Activated CD4-positive, alpha-beta T cell treated with anti-CD3 and anti-CD28 coated beads for 48 hours (primary cell): Measurements from ENCODE around the gene DNAJC17.

Source experiments
- DNase-seq: peaks from one replicate; pipeline ENCODE4 v3.0.0-alpha.2; 2020

Gene DNAJC17

GRCh38 chr15:40763801-40764628, 43.3 kb downstream of the DNAJC17 start, which contains the start of gene GCHFR:
TSS of gene GCHFR (plus strand) at chr15:40764068. CDS start at chr15:40764181, 113 bp downstream.
- peak; percentile 78 for DNase-seq

- DNase-seq, result peak; percentile 68
Measured at GRCh38 chr15:40762919-40763800, 44.1 kb downstream of the DNAJC17 start.

- no peak for DNase-seq
Measured at GRCh38 chr15:40759961-40760360, 47.3 kb downstream of the DNAJC17 start.

GRCh38 chr15:40756938-40757337, 50.3 kb downstream of the DNAJC17 start:
- no peak for DNase-seq

- no peak for DNase-seq
Measured at GRCh38 chr15:40755812-40756208, 51.5 kb downstream of the DNAJC17 start.

GRCh38 chr15:40754883-40755811, 52.1 kb downstream of the DNAJC17 start, which contains the start of gene RMDN3:
TSS of gene RMDN3 (minus strand) at chr15:40755254. CDS start at chr15:40754783, 471 bp downstream.
- peak; percentile 96 for DNase-seq

- no peak for DNase-seq
Measured at GRCh38 chr15:40754574-40754882, 52.7 kb downstream of the DNAJC17 start.

GRCh38 chr15:40751745-40752144, 55.5 kb downstream of the DNAJC17 start:
- DNase-seq, result no peak

- no peak for DNase-seq
Measured at GRCh38 chr15:40750885-40751284, 56.4 kb downstream of the DNAJC17 start.

GRCh38 chr15:40749151-40749630, 58.1 kb downstream of the DNAJC17 start:
- no peak for DNase-seq

GRCh38 chr15:40747685-40748631, 59.3 kb downstream of the DNAJC17 start:
- no peak for DNase-seq

GRCh38 chr15:40746916-40747418, 60.3 kb downstream of the DNAJC17 start:
- DNase-seq, result no peak

- DNase-seq, result no peak
Measured at GRCh38 chr15:40744815-40745152, 62.5 kb downstream of the DNAJC17 start.

GRCh38 chr15:40743921-40744814, 63.1 kb downstream of the DNAJC17 start:
- peak; percentile 74 for DNase-seq

- DNase-seq, result no peak
Measured at GRCh38 chr15:40743485-40743901, 63.8 kb downstream of the DNAJC17 start.

GRCh38 chr15:40739854-40740253, 67.4 kb downstream of the DNAJC17 start:
- DNase-seq, result no peak

GRCh38 chr15:40739047-40739446, 68.2 kb downstream of the DNAJC17 start:
- DNase-seq, result no peak

- DNase-seq, result no peak
Measured at GRCh38 chr15:40737048-40737447, 70.2 kb downstream of the DNAJC17 start.

GRCh38 chr15:40736575-40736974, 70.7 kb downstream of the DNAJC17 start:
- no peak for DNase-seq

- DNase-seq, result no peak
Measured at GRCh38 chr15:40731034-40731433, 76.2 kb downstream of the DNAJC17 start.
